ENCODE results near the gene KLF2.
A peak's percentile ranks its signal among the peaks of the same experiment; 100 is the strongest.

Gene KLF2

DNA sequence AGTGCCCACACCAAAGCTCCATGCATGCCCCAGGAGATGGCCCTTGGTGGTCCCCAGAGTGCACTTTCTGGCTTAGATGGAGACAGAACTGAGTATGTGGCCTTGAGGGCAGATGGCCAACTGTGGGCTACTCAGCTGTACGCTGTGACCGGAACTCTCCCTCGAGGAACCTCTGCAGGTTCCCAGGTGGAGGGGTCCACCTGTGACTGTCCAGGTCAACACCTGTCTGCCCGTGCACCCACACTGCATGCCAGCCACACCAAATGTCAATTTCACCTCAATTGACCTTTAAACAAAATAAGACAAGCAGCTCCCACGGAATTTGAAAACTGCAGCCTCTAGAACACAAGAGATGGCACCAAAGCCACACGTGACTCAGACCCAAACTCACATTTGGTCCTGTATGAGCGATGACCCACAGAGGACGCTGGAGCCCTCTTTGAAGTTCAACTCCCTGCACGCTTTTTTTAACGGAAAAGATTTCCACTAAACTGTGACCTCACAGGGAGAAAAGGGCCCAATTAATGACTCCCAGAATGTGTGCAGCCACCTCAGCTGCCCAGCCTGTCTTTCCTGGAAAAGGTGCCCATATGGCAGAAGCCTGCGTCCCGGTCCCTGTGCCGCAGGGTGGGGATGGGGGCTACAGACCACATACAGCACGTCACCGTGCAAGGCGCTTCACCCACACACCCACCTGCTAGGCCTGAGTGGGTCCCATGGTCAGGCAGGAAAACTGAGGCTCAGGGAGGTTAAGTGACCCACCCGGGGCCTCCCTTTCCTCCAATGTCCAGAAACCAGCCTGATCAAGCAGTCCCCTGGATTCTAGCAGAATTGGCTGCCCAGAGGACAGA, 47.7 kb downstream of the KLF2 start:
- no peak for DNase-seq (ENCODE audit: low read depth, low spot score)
- H3K4me3 ChIP-seq (ENCODE audit: low read length) = peak overlapping the region; percentile 23

- no peak overlapping the region for H3K4me3 ChIP-seq (ENCODE audit: low read length)
- no peak for DNase-seq (ENCODE audit: low read depth, low spot score)
Measured at GRCh38 chr19:16373079-16373478, 48.5 kb downstream of the KLF2 start.

DNA sequence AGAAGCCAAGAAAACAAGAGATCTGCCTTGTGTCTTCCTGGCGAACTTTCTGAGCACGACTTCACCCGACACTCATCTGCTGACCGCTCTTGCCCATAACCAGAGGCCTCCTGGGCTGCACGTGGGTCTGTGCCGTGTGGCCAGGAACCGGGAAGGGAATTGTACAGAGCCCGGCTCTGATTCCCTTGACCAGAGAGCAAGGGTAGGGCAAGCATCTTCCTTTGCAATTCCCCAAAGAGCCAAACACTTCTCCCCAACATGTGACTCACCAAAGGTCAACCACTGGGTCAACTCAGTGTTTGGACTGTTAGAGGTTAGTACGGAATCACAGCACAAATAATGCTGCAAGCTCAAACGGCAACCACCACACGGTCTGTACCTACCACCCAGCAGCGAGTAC, 48.9 kb downstream of the KLF2 start:
- H3K4me3 ChIP-seq (ENCODE audit: low read length) = no peak overlapping the region
- DNase-seq (ENCODE audit: low read depth, low spot score) = no peak

DNA sequence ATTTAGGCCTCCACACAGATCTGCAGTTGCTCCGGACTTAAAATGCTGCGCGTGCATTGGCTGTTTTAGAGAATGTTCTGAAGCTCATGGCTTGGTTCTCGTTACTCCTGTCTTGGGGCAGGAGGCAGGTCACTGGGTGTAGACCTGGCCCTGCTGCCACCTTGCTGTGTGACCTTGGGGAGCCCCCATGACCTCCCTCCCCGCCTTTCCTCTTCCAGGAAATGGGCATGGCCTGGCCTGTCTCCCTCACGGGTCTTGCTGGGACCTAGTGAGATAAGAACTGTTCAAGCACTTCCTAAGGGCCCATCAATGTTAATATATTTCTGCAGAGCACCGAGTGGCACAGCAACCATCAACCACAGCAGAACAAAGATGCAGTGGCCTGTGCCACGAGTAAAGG, 49.4 kb downstream of the KLF2 start:
- peak overlapping the region; percentile 13 for H3K4me3 ChIP-seq (ENCODE audit: low read length)
- peak; percentile 28 for DNase-seq (ENCODE audit: low read depth, low spot score)

- peak; percentile 86 for DNase-seq (ENCODE audit: low read depth, low spot score)
- H3K4me3 ChIP-seq (ENCODE audit: low read length) = peak overlapping the region; percentile 13
Measured at GRCh38 chr19:16374436-16374835, 49.8 kb downstream of the KLF2 start.

- no peak overlapping the region; the same call in 1 of the 2 replicates for H3K4me3 ChIP-seq (ENCODE audit: low read length)
- DNase-seq (ENCODE audit: low read depth, low spot score) = peak; percentile 87
Measured at GRCh38 chr19:16375157-16375935, 50.7 kb downstream of the KLF2 start.

GRCh38 chr19:16375936-16376185, 51.2 kb downstream of the KLF2 start:
- DNase-seq (ENCODE audit: low read depth, low spot score) = no peak
- H3K4me3 ChIP-seq (ENCODE audit: low read length) = no peak overlapping the region

DNA sequence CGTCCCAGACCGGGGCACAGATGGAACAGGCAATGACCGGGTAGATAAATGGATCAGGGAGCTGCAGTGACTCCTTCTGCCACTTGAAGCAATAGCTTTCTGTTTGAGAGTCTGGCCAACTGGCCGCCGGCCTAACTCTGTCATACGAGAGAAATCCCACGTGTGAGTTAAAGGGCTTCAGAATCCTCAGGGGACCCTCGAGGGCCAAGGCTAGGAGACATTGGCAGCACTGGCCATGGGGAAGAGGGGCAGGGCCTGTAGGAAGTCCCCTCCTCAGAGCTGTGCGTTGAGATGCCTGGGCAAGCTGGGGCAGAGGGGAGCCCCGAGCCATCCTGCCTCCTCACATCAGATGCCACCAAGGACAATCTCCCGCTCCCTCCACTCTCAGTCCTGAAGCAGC, 51.6 kb downstream of the KLF2 start:
- H3K4me3 ChIP-seq (ENCODE audit: low read length) = no peak overlapping the region
- no peak for DNase-seq (ENCODE audit: low read depth, low spot score)

- no peak overlapping the region for H3K4me3 ChIP-seq (ENCODE audit: low read length)
- DNase-seq (ENCODE audit: low read depth, low spot score) = no peak
Measured at GRCh38 chr19:16376649-16377048, 52.0 kb downstream of the KLF2 start.

DNA sequence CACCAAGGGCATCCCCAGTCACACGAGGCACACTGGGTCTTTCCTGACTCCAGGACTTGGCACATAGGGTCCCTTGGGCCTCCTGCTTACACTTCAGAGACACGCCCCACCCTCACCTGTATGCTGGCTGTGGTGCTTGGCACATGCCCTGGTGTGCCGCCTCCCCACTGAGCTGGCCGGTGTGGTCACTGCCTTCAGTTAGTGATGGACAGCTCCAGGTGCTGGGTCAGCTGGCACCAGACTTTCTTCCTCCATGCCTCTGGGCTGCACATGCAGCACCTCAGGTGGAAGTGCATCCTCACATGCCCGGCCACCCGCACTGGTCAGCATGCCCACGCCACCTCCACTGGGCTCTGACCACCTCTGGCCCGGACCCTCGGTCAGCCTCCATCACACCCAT, 52.9 kb downstream of the KLF2 start:
- no peak overlapping the region for H3K4me3 ChIP-seq (ENCODE audit: low read length)
- DNase-seq (ENCODE audit: low read depth, low spot score) = no peak

Measured in Jurkat, Clone E6-1 (cell line).